ENCODE results near the gene SLC27A5.
A peak's percentile ranks its signal among the peaks of the same experiment; 100 is the strongest.

- TF ChIP-seq CTCF (IDR thresholded peaks at IDR 0.05; ENCODE audit: poor library complexity) (peak; percentile 2), EZH2 (IDR thresholded peaks at IDR 0.05; ENCODE audit: borderline replicate concordance) (no peak), EZH2phosphoT487 (IDR thresholded peaks at IDR 0.05; ENCODE audit: low read depth, severe bottlenecking, unreplicated experiment) (no peak)
These were observed 47.0 kb upstream of the SLC27A5 start for GRCh38 chr19:58558623-58559274.

Data from hepatocyte (in vitro differentiated cells).